H9 (cell line): Measurements from ENCODE around the gene TMA7. TPM values are rescaled to one million over a fixed set of nuclear protein-coding genes. Genes with fewer than 3 reads are reported as not detected.

Experiments used
- DNase-seq: peaks from one replicate; pipeline ENCODE4 v3.0.0-alpha.2; 2017
- H2AFZ ChIP-seq: one replicate; pipeline ENCODE4 v1.6.1; 2013; ENCODE audit warnings: mild to moderate bottlenecking, low read length, control low read depth, moderate library complexity
- H2AK5ac ChIP-seq: 2 replicates; pipeline ENCODE4 v1.6.1; 2013; ENCODE audit warnings: low read length, control low read depth, mixed read lengths; ENCODE audit not compliant: insufficient read length
- H2BK120ac ChIP-seq: one replicate; pipeline ENCODE4 v1.6.1; 2013; ENCODE audit warnings: low read depth, mild to moderate bottlenecking, low read length, control low read depth, inconsistent platforms; ENCODE audit not compliant: poor library complexity, severe bottlenecking
- H2BK12ac ChIP-seq: 2 replicates; pipeline ENCODE4 v1.6.1; 2013; ENCODE audit warnings: low read length, control low read depth, mixed read lengths, low read depth; ENCODE audit not compliant: insufficient read length
- H2BK15ac ChIP-seq: 2 replicates; pipeline ENCODE4 v1.6.1; 2013; ENCODE audit warnings: low read depth, low read length, control low read depth
- H2BK20ac ChIP-seq: one replicate; pipeline ENCODE4 v1.6.1; 2013; ENCODE audit warnings: low read depth, mild to moderate bottlenecking, low read length, control low read depth, inconsistent platforms; ENCODE audit not compliant: poor library complexity, severe bottlenecking
- H2BK5ac ChIP-seq: 2 replicates; pipeline ENCODE4 v1.6.1; 2013; ENCODE audit warnings: low read length, control low read depth, mixed read lengths; ENCODE audit not compliant: insufficient read length
- H3K14ac ChIP-seq: 2 replicates; pipeline ENCODE4 v1.6.1; 2013; ENCODE audit warnings: low read length, control low read depth; ENCODE audit not compliant: insufficient read depth
- H3K18ac ChIP-seq: 2 replicates; pipeline ENCODE4 v1.6.1; 2013; ENCODE audit warnings: low read depth, mild to moderate bottlenecking, mixed read lengths, low read length, control low read depth; ENCODE audit not compliant: insufficient read length
- H3K23ac ChIP-seq: 2 replicates; pipeline ENCODE4 v1.6.1; 2013; ENCODE audit warnings: low read length, control low read depth, mixed read lengths, low read depth; ENCODE audit not compliant: insufficient read length
- H3K23me2 ChIP-seq: 2 replicates; pipeline ENCODE4 v1.6.1; 2013; ENCODE audit warnings: low read depth, mild to moderate bottlenecking, mixed read lengths, low read length, control low read depth; ENCODE audit not compliant: insufficient read length, poor library complexity, severe bottlenecking
- H3K27ac ChIP-seq: 2 replicates; pipeline ENCODE4 v1.5.1; 2013; ENCODE audit warnings: low read length, control low read depth, mixed read lengths, low read depth; ENCODE audit not compliant: insufficient read length
- H3K27me3 ChIP-seq: 2 replicates; pipeline ENCODE4 v1.6.1; 2013; ENCODE audit warnings: low read length, control low read depth, inconsistent platforms; ENCODE audit not compliant: insufficient read depth
- H3K4ac ChIP-seq: 2 replicates; pipeline ENCODE4 v1.6.1; 2013; ENCODE audit warnings: low read depth, mild to moderate bottlenecking, control low read depth, inconsistent platforms, low read length, moderate library complexity
- H3K4me1 ChIP-seq: 2 replicates; pipeline ENCODE4 v1.6.1; 2013; ENCODE audit warnings: low read length, control low read depth, inconsistent platforms; ENCODE audit not compliant: insufficient read depth
- H3K4me2 ChIP-seq: 2 replicates; pipeline ENCODE4 v1.6.1; 2013; ENCODE audit warnings: low read length, control low read depth, mixed read lengths; ENCODE audit not compliant: insufficient read length, insufficient read depth
- H3K56ac ChIP-seq: 2 replicates; pipeline ENCODE4 v1.6.1; 2013; ENCODE audit warnings: low read depth, mild to moderate bottlenecking, mixed read lengths, low read length, control low read depth; ENCODE audit not compliant: insufficient read length
- H3K79me1 ChIP-seq: 2 replicates; pipeline ENCODE4 v1.6.1; 2013; ENCODE audit warnings: low read depth, mild to moderate bottlenecking, moderate library complexity, low read length, control low read depth, inconsistent platforms; ENCODE audit not compliant: insufficient read depth, poor library complexity, severe bottlenecking
- H3K79me2 ChIP-seq: 2 replicates; pipeline ENCODE4 v1.6.1; 2013; ENCODE audit warnings: low read length, control low read depth, inconsistent platforms; ENCODE audit not compliant: insufficient read depth
- H3K9ac ChIP-seq: 2 replicates; pipeline ENCODE4 v1.6.1; 2013; ENCODE audit warnings: low read length, control low read depth, mixed read lengths; ENCODE audit not compliant: insufficient read length; ENCODE audit errors: extremely low read depth
- H3K9me3 ChIP-seq: one replicate; pipeline ENCODE4 v1.6.1; 2013; ENCODE audit warnings: low read depth, low read length, inconsistent platforms; ENCODE audit not compliant: control insufficient read depth
- H3T11ph ChIP-seq: one replicate; pipeline ENCODE4 v1.6.1; 2013; ENCODE audit warnings: mild to moderate bottlenecking, low read length, control low read depth, inconsistent platforms
- H4K20me1 ChIP-seq: one replicate; pipeline ENCODE4 v1.6.1; 2013; ENCODE audit not compliant: control insufficient read depth, insufficient read length, insufficient read depth
- H4K5ac ChIP-seq: 2 replicates; pipeline ENCODE4 v1.6.1; 2013; ENCODE audit warnings: low read depth, mild to moderate bottlenecking, mixed read lengths, low read length, control low read depth; ENCODE audit not compliant: insufficient read length
- H4K8ac ChIP-seq: replicated peaks from 2 replicates; pipeline ENCODE4 v1.6.1; 2013; ENCODE audit warnings: low read length, control low read depth, mixed read lengths, low read depth; ENCODE audit not compliant: insufficient read length
- H4K91ac ChIP-seq: 2 replicates; pipeline ENCODE4 v1.6.1; 2013; ENCODE audit warnings: low read depth, mild to moderate bottlenecking, moderate library complexity, mixed read lengths, low read length, control low read depth; ENCODE audit not compliant: insufficient read length
- H3K27ac Mint-ChIP-seq, 3 experiments: 2 replicates in 2 of 3; 3 replicates in 1 of 3; pipeline ENCODE4 v1.8.0; 2020 to 2021; ENCODE audit warnings: mixed read lengths in 3 of 3, mild to moderate bottlenecking in 1 of 3, moderate library complexity in 1 of 3
- H3K27me3 Mint-ChIP-seq: 2 replicates; pipeline ENCODE4 v1.8.0; 2021; ENCODE audit warnings: low read depth, mild to moderate bottlenecking, moderate library complexity, mixed read lengths
- H3K36me3 Mint-ChIP-seq, 3 experiments: 2 replicates in 2 of 3; 3 replicates in 1 of 3; pipeline ENCODE4 v1.8.0; 2020 to 2021; ENCODE audit warnings: low read depth in 3 of 3, mixed read lengths in 3 of 3; ENCODE audit not compliant: insufficient read depth in 1 of 3
- H3K4me1 Mint-ChIP-seq, 2 experiments: 2 replicates each; pipeline ENCODE4 v1.8.0; 2020; ENCODE audit warnings: mixed read lengths in 2 of 2
- H3K4me3 Mint-ChIP-seq, 2 experiments: 2 replicates in 1 of 2; 3 replicates in 1 of 2; pipeline ENCODE4 v1.8.0; 2020 to 2021; ENCODE audit warnings: mild to moderate bottlenecking in 2 of 2, mixed read lengths in 2 of 2, moderate library complexity in 1 of 2
- H3K9me3 Mint-ChIP-seq, 2 experiments: 2 replicates in 1 of 2; 3 replicates in 1 of 2; pipeline ENCODE4 v1.8.0; 2020; ENCODE audit warnings: mild to moderate bottlenecking in 2 of 2, mixed read lengths in 2 of 2, moderate library complexity in 1 of 2
- WGBS: extraction: QIAGEN DNeasy Blood & Tissue Kit; methylation state at CpG from one replicate; pipeline ENCODE4 v1.1.7; 2013; ENCODE audit warnings: missing lambda C conversion rate, low lambda C conversion rate, mixed read lengths; ENCODE audit not compliant: insufficient read length; ENCODE audit errors: extremely low coverage; 5-methylcytosine and 5-hydroxymethylcytosine counted together
- total RNA-seq: library from RNA; stranded (reverse); gene quantifications from 2 replicates; pipeline ENCODE4 v1.2.1, GENCODE V29; 2021
- TF ChIP-seq, protein P1 (sequence below): fragments of 200-600 bp; sonication (generic); conservative IDR thresholded peaks from 3 replicates; pipeline ENCODE4 v1.8.0; 2021; ENCODE audit warnings: antibody characterized with exemption, mild to moderate bottlenecking

TMA7 gene
- total RNA-seq, 1 experiment from 2014 or later, result 305 TPM

DNA sequence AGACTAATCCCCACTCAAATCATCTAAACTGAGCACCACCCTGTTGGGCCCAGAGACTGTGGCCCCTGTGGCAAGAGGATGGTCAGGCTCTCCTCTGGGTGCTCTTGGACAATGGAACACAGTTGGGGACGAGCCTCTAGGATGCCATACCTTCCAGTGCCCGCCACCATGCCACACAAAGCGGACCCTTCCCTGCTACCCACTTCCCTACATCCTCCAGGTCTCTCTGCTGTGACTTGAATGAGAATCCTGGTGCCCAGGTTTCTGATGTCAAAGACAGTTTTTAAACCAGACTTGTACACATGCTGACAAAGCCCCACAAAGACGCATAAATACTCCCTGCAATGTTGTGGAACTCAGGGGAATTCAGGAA, 4.8 kb upstream of the TMA7 start:
- WGBS, result no CpG with 5 or more reads among the region's 4 CpGs
- H3K79me2 ChIP-seq, result no peaks in the 10 kb centered on the region
- no peak overlapping the region for H3K18ac ChIP-seq
- no peak overlapping the region for H2AK5ac ChIP-seq
- H3K14ac ChIP-seq, result no peak overlapping the region
- H4K20me1 ChIP-seq, result no peaks in the 10 kb centered on the region
- no peak overlapping the region for H3K9ac ChIP-seq
- no peaks in the 10 kb centered on the region for H3K79me1 ChIP-seq
- no peak overlapping the region for H2BK5ac ChIP-seq
- no peak overlapping the region for H2BK20ac ChIP-seq
- no peak overlapping the region for H3K27ac ChIP-seq
- peak overlapping the region in 2 of 3 experiments; percentile 13 to 24; a peak in 3 of 7 replicates for H3K27ac Mint-ChIP-seq
- no peak overlapping the region for H4K8ac ChIP-seq
- H3T11ph ChIP-seq, result no peak overlapping the region
- TF ChIP-seq, protein P1, sequence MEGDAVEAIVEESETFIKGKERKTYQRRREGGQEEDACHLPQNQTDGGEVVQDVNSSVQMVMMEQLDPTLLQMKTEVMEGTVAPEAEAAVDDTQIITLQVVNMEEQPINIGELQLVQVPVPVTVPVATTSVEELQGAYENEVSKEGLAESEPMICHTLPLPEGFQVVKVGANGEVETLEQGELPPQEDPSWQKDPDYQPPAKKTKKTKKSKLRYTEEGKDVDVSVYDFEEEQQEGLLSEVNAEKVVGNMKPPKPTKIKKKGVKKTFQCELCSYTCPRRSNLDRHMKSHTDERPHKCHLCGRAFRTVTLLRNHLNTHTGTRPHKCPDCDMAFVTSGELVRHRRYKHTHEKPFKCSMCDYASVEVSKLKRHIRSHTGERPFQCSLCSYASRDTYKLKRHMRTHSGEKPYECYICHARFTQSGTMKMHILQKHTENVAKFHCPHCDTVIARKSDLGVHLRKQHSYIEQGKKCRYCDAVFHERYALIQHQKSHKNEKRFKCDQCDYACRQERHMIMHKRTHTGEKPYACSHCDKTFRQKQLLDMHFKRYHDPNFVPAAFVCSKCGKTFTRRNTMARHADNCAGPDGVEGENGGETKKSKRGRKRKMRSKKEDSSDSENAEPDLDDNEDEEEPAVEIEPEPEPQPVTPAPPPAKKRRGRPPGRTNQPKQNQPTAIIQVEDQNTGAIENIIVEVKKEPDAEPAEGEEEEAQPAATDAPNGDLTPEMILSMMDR, result no peak
- no peaks in the 10 kb centered on the region for H3K27me3 Mint-ChIP-seq
- peaks cover 7% of the 10 kb centered on the region; the same call in 1 of the 2 replicates for H3K4me1 ChIP-seq
- H3K9me3 ChIP-seq, result no peaks in the 10 kb centered on the region
- H2AFZ ChIP-seq, result no peak overlapping the region
- no peaks in the 10 kb centered on the region for H3K9me3 Mint-ChIP-seq
- H3K36me3 Mint-ChIP-seq, result peaks cover 21 to 44% (median 38%) of the 10 kb centered on the region in 3 experiments; a peak in 6 of 7 replicates
- H3K4ac ChIP-seq, result no peak overlapping the region
- H3K27me3 ChIP-seq, result no peaks in the 10 kb centered on the region
- DNase-seq, result no peak
- H4K91ac ChIP-seq, result no peak overlapping the region
- H3K23me2 ChIP-seq, result peaks cover under 1% of the 10 kb centered on the region
- H3K23ac ChIP-seq, result no peak overlapping the region
- peaks cover 32 to 36% of the 10 kb centered on the region in 2 experiments for H3K4me1 Mint-ChIP-seq
- H3K4me2 ChIP-seq, result no peak overlapping the region
- H2BK12ac ChIP-seq, result no peak overlapping the region
- H2BK120ac ChIP-seq, result no peak overlapping the region
- H3K56ac ChIP-seq, result no peak overlapping the region
- no peak overlapping the region for H3K4me3 Mint-ChIP-seq
- H2BK15ac ChIP-seq, result no peak overlapping the region
- no peak overlapping the region for H4K5ac ChIP-seq
